Islet precursor cell (in vitro differentiated cells): ENCODE data around the gene COL4A2.
A peak's percentile ranks its signal among the peaks of the same experiment; 100 is the strongest.

Source experiments
- DNase-seq: peaks from one replicate; pipeline ENCODE4 v3.0.0-alpha.2; 2018

Gene COL4A2

GRCh38 chr13:110291286-110291685 lies 15.8 kb upstream of the COL4A2 start:
- no peak for DNase-seq

- no peak for DNase-seq
Observed at GRCh38 chr13:110293037-110293436, 14.0 kb upstream of the COL4A2 start.

GRCh38 chr13:110293649-110294048 lies 13.4 kb upstream of the COL4A2 start:
- no peak for DNase-seq

- no peak for DNase-seq
Observed at GRCh38 chr13:110294146-110294545, 12.9 kb upstream of the COL4A2 start.

GRCh38 chr13:110294622-110295021 lies 12.5 kb upstream of the COL4A2 start:
- DNase-seq, result no peak

GRCh38 chr13:110297011-110297410 lies 10.1 kb upstream of the COL4A2 start:
- DNase-seq, result no peak

- no peak for DNase-seq
Observed at GRCh38 chr13:110297766-110298504, 9.1 kb upstream of the COL4A2 start.

GRCh38 chr13:110298505-110299282 lies 8.4 kb upstream of the COL4A2 start:
- DNase-seq, result no peak

GRCh38 chr13:110299283-110299840 lies 7.7 kb upstream of the COL4A2 start:
- no peak for DNase-seq

- DNase-seq, result no peak
Observed at GRCh38 chr13:110300090-110300815, 6.8 kb upstream of the COL4A2 start.

GRCh38 chr13:110301083-110301482 lies 6.0 kb upstream of the COL4A2 start:
- no peak for DNase-seq

GRCh38 chr13:110301606-110302553 lies 5.2 kb upstream of the COL4A2 start:
- DNase-seq, result peak; percentile 75

GRCh38 chr13:110302997-110303396 lies 4.1 kb upstream of the COL4A2 start:
- no peak for DNase-seq

- no peak for DNase-seq
Observed at GRCh38 chr13:110303644-110304043, 3.4 kb upstream of the COL4A2 start.

GRCh38 chr13:110304256-110304655 lies 2.8 kb upstream of the COL4A2 start:
- DNase-seq, result no peak

GRCh38 chr13:110305001-110305400 lies 2.1 kb upstream of the COL4A2 start:
- DNase-seq, result no peak

GRCh38 chr13:110305544-110305943 lies 1.5 kb upstream of the COL4A2 start:
- DNase-seq, result no peak

- DNase-seq, result peak; percentile 37
Observed at GRCh38 chr13:110305949-110306339, 1.1 kb upstream of the COL4A2 start.

- peak; percentile 65 for DNase-seq
Observed at GRCh38 chr13:110306340-110306959, 634 bp upstream of the COL4A2 start.

GRCh38 chr13:110307767-110308655 lies 927 bp downstream of the COL4A2 start:
- peak; percentile 74 for DNase-seq
